Activated CD8-positive, alpha-beta T cell treated with anti-CD3 and anti-CD28 coated beads, Interleukin-2, amount 10 ng/mL, durations not matched to agents 7 days and 5 days (primary cell): Measurements from ENCODE around the gene RNF20. TPM values are rescaled to one million over a fixed set of nuclear protein-coding genes. Genes with fewer than 3 reads are reported as not detected.

ENCODE experiments used
- ATAC-seq: fragments of 150-1000 bp; cut with Tn5 transposase; one replicate; pipeline ENCODE4 v1.10.0; 2021; ENCODE audit warnings: moderate library complexity
- CTCF ChIA-PET: fragments of 350-600 bp; sonication (Branson Sonifier 250); formaldehyde crosslinking; loops from one replicate; lab custom pipeline; 2021; ENCODE audit warnings: antibody characterized with exemption; lab: Charles Lee
- POLR2A ChIA-PET: fragments of 350-600 bp; sonication (Branson Sonifier 250); formaldehyde crosslinking; loops from one replicate; lab custom pipeline; 2021; ENCODE audit warnings: antibody characterized with exemption; lab: Charles Lee
- DNase-seq: peaks from one replicate; pipeline ENCODE4 v3.0.0-alpha.2; 2020
- H3K27ac Mint-ChIP-seq: one replicate; pipeline ENCODE4 v1.8.0; 2021; ENCODE audit warnings: mild to moderate bottlenecking, mixed read lengths
- H3K27me3 Mint-ChIP-seq: one replicate; pipeline ENCODE4 v1.8.0; 2021; ENCODE audit warnings: low read depth, mixed read lengths
- H3K36me3 Mint-ChIP-seq: one replicate; pipeline ENCODE4 v1.8.0; 2021; ENCODE audit warnings: low read depth, mixed read lengths
- H3K4me1 Mint-ChIP-seq: one replicate; pipeline ENCODE4 v1.8.0; 2021; ENCODE audit warnings: low read depth, mixed read lengths
- H3K4me3 Mint-ChIP-seq: one replicate; pipeline ENCODE4 v1.8.0; 2021; ENCODE audit warnings: mild to moderate bottlenecking, mixed read lengths
- H3K9me3 Mint-ChIP-seq: one replicate; pipeline ENCODE4 v1.8.0; 2022; ENCODE audit warnings: mixed read lengths; ENCODE audit not compliant: insufficient read depth
- total RNA-seq, 2 experiments: library from RNA; stranded (reverse); gene quantifications; one replicate each; pipeline ENCODE4 v1.2.3, GENCODE V29; 2021

The RNF20 gene, protein sequence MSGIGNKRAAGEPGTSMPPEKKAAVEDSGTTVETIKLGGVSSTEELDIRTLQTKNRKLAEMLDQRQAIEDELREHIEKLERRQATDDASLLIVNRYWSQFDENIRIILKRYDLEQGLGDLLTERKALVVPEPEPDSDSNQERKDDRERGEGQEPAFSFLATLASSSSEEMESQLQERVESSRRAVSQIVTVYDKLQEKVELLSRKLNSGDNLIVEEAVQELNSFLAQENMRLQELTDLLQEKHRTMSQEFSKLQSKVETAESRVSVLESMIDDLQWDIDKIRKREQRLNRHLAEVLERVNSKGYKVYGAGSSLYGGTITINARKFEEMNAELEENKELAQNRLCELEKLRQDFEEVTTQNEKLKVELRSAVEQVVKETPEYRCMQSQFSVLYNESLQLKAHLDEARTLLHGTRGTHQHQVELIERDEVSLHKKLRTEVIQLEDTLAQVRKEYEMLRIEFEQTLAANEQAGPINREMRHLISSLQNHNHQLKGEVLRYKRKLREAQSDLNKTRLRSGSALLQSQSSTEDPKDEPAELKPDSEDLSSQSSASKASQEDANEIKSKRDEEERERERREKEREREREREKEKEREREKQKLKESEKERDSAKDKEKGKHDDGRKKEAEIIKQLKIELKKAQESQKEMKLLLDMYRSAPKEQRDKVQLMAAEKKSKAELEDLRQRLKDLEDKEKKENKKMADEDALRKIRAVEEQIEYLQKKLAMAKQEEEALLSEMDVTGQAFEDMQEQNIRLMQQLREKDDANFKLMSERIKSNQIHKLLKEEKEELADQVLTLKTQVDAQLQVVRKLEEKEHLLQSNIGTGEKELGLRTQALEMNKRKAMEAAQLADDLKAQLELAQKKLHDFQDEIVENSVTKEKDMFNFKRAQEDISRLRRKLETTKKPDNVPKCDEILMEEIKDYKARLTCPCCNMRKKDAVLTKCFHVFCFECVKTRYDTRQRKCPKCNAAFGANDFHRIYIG
- 10 to 100 TPM; 39.9 to 41.3 TPM for total RNA-seq

- Mint-ChIP-seq H3K9me3 (no peaks in the 10 kb centered on the region), H3K27me3 (no peaks in the 10 kb centered on the region), H3K27ac (peak within 1 kb of the TSS; percentile 96), H3K4me1 (peaks cover 25% of the 10 kb centered on the region), H3K36me3 (peaks cover 12% of the 10 kb centered on the region), H3K4me3 (peak within 1 kb of the TSS; percentile 83)
- ChIA-PET CTCF (interaction anchor here (0.9 to 4.0 kb wide), 9 partner anchors 19 to 222 kb away, joined by 3 to 24 read pairs (median 5); no protein-coding TSS in a partner anchor), POLR2A (interaction anchor here (1.6 to 1.8 kb wide), 2 partner anchors 19 to 135 kb away, joined by 3 to 9 read pairs; partner anchors contain the start of genes MRPL50 and ZNF189)
- DNase-seq (peak; percentile 99), ATAC-seq (peak; percentile 96)
Measured at GRCh38 chr9:101533334-101534204, at the start of gene RNF20. Gene RNF20 (plus strand): TSS chr9:101533853. CDS start chr9:101535424, 1,571 bp downstream.

DNA sequence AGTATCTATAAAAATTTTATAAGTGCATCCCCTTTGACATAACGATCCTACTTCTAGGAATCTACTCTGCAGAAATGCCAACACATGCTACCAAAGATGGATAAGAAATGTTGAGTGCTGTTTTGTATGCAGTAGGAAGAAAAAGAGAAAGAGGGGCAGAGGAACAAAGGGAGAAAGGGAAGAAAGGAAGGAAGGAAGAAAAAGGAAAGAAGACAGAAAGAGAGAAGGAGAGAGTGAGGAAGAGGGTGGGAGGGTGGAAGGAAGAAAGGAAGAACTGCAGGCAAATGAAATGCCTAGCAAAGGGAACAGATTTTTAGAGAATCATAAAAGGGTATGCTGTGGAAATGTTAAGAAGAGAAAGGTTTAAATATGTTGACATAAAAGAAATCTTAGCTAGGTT lies 49.6 kb upstream of the RNF20 start:
- ChIA-PET POLR2A (no interaction called here), CTCF (no interaction called here)
- H3K36me3 Mint-ChIP-seq, result peaks cover 2% of the 10 kb centered on the region
- ATAC-seq, result no peak
- H3K4me3 Mint-ChIP-seq, result no peak overlapping the region
- no peak for DNase-seq
- H3K4me1 Mint-ChIP-seq, result peaks cover 12% of the 10 kb centered on the region
- no peak overlapping the region for H3K27ac Mint-ChIP-seq
- no peaks in the 10 kb centered on the region for H3K9me3 Mint-ChIP-seq
- peaks cover 55% of the 10 kb centered on the region for H3K27me3 Mint-ChIP-seq

DNA sequence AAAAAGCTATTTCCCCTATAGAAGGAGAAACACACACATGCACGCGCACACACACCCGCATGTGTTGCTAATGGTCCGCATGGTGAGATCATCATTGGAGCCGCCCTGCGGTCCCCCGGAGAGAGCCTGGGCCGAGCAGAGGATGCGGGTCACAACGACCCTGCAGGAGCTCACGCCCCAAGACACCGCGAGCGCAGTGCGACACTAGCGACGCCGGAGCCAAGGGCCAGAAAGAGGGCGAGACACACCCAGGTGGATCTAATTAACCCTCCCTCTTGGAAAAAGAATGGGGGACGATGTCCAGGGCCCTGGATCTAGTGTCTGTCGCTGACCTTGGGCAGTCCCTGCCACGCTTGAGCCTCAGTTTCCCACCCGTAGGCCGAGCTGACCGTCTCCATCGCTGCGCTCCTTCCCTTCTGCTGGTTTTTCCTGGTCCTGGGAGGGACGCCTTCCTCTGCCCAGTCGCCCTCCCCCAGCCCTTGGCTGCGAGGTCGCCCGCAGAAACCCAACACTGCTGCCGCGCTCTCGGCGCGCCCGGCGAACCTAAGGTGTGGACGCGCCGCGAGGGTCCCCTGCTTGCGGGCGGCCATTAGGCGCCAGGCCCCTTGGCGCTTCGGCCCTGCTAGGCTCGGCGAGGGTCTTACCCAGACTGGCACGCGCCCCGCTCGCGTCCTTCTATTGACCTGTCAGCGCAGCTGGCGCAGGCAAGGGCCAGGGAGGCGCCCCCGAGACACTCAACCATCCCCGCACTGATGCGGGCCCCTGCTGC lies 47.5 kb upstream of the RNF20 start:
- H3K27ac Mint-ChIP-seq, result no peak overlapping the region
- POLR2A ChIA-PET, result no interaction called here
- H3K9me3 Mint-ChIP-seq, result no peaks in the 10 kb centered on the region
- ATAC-seq (peak; percentile 8), DNase-seq (no peak)
- peaks cover 59% of the 10 kb centered on the region for H3K27me3 Mint-ChIP-seq
- H3K4me1 Mint-ChIP-seq, result peaks cover 12% of the 10 kb centered on the region
- CTCF ChIA-PET, result no interaction called here
- no peak overlapping the region for H3K4me3 Mint-ChIP-seq
- peaks cover 2% of the 10 kb centered on the region for H3K36me3 Mint-ChIP-seq

DNA sequence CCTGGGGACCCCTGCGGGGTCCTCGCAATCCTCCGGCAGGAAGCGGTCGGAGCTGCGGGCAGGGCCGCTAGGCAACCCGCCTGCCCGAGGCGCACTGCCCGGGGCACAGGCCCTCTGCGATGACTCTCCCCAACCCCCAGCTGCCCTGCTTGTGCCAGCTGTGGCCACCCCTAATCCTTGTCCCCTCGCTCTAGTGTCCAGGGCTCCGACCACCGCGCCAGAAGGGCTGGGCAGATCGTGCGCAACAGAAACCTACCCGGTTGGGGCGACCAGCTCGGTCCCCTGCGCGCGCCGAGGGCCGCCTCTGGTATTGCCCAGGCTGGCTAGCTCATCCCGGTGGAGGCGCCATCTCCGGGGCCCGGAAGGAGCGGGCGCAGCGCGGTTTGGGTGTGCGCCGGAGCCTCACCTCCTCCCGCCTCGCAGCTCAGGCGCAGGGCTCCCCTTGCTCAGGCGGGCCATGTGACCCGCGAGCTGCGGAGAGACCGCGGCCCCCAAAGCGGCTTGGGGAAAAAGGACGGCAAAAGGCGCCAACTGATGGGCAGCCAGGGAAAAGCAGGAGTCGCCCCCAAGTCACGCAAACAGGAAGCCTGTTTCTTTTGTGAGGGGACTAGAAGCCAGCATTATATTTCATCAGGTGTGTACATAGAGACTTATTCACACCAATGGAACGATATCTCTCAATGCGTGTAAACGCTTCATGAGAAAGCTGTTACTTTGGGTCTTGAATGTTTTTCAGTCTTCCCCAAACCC lies 46.8 kb upstream of the RNF20 start:
- Mint-ChIP-seq H3K4me3 (peak overlapping the region; percentile 6), H3K9me3 (no peaks in the 10 kb centered on the region), H3K27me3 (peaks cover 59% of the 10 kb centered on the region), H3K36me3 (peaks cover 2% of the 10 kb centered on the region), H3K4me1 (peaks cover 12% of the 10 kb centered on the region), H3K27ac (no peak overlapping the region)
- CTCF ChIA-PET, result no interaction called here
- ATAC-seq (peak; percentile 63), DNase-seq (peak; percentile 22)
- POLR2A ChIA-PET, result no interaction called here

DNA sequence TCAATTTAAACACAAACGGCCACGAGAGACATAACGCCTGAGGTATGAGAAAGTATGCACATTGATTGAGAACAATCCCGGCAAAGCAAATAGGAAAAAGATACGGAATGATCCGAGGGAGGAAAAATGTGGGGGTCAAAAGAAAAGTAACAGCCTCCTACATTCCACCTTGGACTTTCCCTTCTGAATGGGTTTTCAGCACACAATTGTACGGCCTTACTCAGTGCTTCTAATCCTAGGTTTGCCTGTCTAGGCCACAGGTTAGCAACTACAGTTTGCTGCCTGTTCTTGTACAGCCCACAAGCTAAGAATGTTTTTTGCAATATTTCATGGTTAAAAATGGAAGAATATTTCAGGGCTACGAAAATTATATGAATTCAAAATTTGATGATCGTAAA lies 46.2 kb upstream of the RNF20 start:
- no peak overlapping the region for H3K27ac Mint-ChIP-seq
- peaks cover 2% of the 10 kb centered on the region for H3K36me3 Mint-ChIP-seq
- no peak for ATAC-seq
- ChIA-PET CTCF (no interaction called here), POLR2A (no interaction called here)
- peak overlapping the region; percentile 6 for H3K4me3 Mint-ChIP-seq
- peaks cover 12% of the 10 kb centered on the region for H3K4me1 Mint-ChIP-seq
- peaks cover 58% of the 10 kb centered on the region for H3K27me3 Mint-ChIP-seq
- H3K9me3 Mint-ChIP-seq, result no peaks in the 10 kb centered on the region
- DNase-seq, result no peak

DNA sequence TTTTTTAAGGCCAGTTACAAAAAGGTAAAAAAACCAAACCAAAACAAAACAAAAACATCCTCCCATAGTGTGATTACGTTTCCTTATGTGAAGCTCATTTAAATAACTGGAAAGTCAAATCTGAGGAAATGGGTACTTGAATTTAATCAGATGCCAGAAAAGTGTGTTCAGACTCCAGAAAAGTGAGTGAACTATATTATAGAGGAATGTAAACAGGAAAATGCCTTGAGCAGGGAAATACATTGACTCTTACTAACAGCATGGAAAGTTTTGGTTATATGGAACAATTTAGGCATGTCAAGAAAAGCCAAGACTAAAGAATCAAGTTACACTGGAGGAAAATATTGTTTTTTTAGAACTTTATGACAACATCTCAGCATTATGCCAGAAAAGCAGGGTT lies 37.8 kb upstream of the RNF20 start:
- Mint-ChIP-seq H3K27ac (no peak overlapping the region), H3K9me3 (no peaks in the 10 kb centered on the region), H3K4me3 (no peak overlapping the region), H3K36me3 (no peaks in the 10 kb centered on the region), H3K4me1 (no peaks in the 10 kb centered on the region), H3K27me3 (peaks cover 15% of the 10 kb centered on the region)
- no peak for DNase-seq
- ATAC-seq, result no peak
- POLR2A ChIA-PET, result no interaction called here
- CTCF ChIA-PET, result no interaction called here

GRCh38 chr9:101498323-101498722 lies 35.3 kb upstream of the RNF20 start:
- POLR2A ChIA-PET, result no interaction called here
- ATAC-seq (no peak), DNase-seq (no peak)
- CTCF ChIA-PET, result interaction anchor here (1.1 kb wide), 1 partner anchor 52 kb away, joined by 4 read pairs; no protein-coding TSS in a partner anchor
- Mint-ChIP-seq H3K27me3 (peaks cover 12% of the 10 kb centered on the region), H3K36me3 (no peaks in the 10 kb centered on the region), H3K27ac (no peak overlapping the region), H3K4me1 (no peaks in the 10 kb centered on the region), H3K4me3 (no peak overlapping the region), H3K9me3 (no peaks in the 10 kb centered on the region)

GRCh38 chr9:101504188-101504587 lies 29.5 kb upstream of the RNF20 start:
- Mint-ChIP-seq H3K27ac (no peak overlapping the region), H3K27me3 (peaks cover 7% of the 10 kb centered on the region), H3K9me3 (no peaks in the 10 kb centered on the region), H3K36me3 (no peaks in the 10 kb centered on the region), H3K4me1 (no peaks in the 10 kb centered on the region), H3K4me3 (no peak overlapping the region)
- ChIA-PET CTCF (interaction anchor here (2.0 kb wide), 1 partner anchor 25 kb away, joined by 6 read pairs; no protein-coding TSS in a partner anchor), POLR2A (no interaction called here)
- DNase-seq, result no peak
- ATAC-seq, result no peak

DNA sequence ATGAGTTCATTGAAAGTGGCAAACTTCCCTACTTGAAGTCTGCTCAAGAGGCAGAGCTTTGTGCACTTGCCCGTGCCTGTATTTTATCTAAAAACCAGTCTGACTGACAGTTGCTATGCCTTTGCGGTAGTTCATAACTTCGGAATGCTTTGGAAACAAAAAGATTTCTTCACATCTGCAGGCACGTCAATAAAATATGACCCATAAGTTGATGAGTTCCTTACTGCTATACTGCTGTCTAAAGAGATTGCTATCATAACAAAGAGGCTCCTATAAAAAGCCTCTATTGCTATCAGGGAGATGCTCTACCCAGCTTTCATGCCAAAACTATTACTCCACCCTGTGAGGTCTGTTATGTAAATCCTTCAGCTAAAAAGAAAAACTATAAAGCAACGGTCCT lies 25.4 kb upstream of the RNF20 start:
- Mint-ChIP-seq H3K36me3 (no peaks in the 10 kb centered on the region), H3K4me3 (no peak overlapping the region), H3K27ac (no peak overlapping the region), H3K9me3 (no peaks in the 10 kb centered on the region), H3K27me3 (peaks cover 8% of the 10 kb centered on the region), H3K4me1 (peaks cover 4% of the 10 kb centered on the region)
- ChIA-PET CTCF (no interaction called here), POLR2A (no interaction called here)
- ATAC-seq (no peak), DNase-seq (no peak)

DNA sequence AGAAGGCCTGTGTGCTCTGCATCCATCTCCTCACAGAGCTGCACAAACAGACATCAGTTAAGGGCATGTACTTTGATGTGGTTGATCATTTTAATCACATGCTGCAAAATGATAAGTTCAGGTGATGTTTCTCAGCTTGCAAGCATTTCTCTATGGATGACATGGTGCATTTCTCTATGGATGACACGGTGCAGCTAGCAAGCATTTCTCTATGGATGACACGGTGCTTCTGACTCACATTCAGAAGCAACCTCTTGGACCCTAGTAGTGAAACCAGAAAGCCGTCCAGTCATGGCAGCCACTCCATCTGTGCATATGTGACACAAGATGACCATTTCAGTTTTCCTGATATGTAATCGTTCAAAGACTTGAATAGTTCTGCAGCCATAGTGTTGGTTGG lies 24.1 kb upstream of the RNF20 start:
- ATAC-seq (no peak), DNase-seq (no peak)
- no peaks in the 10 kb centered on the region for H3K36me3 Mint-ChIP-seq
- peaks cover 14% of the 10 kb centered on the region for H3K27me3 Mint-ChIP-seq
- peaks cover 4% of the 10 kb centered on the region for H3K4me1 Mint-ChIP-seq
- ChIA-PET CTCF (no interaction called here), POLR2A (no interaction called here)
- no peak overlapping the region for H3K27ac Mint-ChIP-seq
- H3K4me3 Mint-ChIP-seq, result no peak overlapping the region
- H3K9me3 Mint-ChIP-seq, result no peaks in the 10 kb centered on the region
